HepG2 (cell line): Measurements from ENCODE around the gene WDR76. TPM values are rescaled to one million over a fixed set of nuclear protein-coding genes. Genes with fewer than 3 reads are reported as not detected.

Experiments
- ARNT2 ChIP-seq: sonication (generic); formaldehyde crosslinking; IDR thresholded peaks from 2 replicates; pipeline ENCODE4 v1.8.0; 2022; ENCODE audit warnings: mild to moderate bottlenecking, low read depth, missing genetic modification reagents, moderate library complexity
- ISX ChIP-seq: sonication (generic); formaldehyde crosslinking; conservative IDR thresholded peaks from 2 replicates; pipeline ENCODE4 v1.5.0; 2020; ENCODE audit warnings: missing genetic modification reagents
- KDM3A ChIP-seq: IDR thresholded peaks from 2 replicates; pipeline ENCODE4 v1.6.1; 2018; ENCODE audit warnings: low read depth, missing compliant biosample characterization
- SRSF1 ChIP-seq: fragments of 200-400 bp; formaldehyde crosslinking; optimal IDR thresholded peaks from 2 replicates; pipeline ENCODE3; 2017; ENCODE audit warnings: mild to moderate bottlenecking, low read depth, low read length, moderate library complexity
- SUZ12 ChIP-seq: fragments of 150-350 bp; IDR thresholded peaks from 2 replicates; pipeline ENCODE4 v1.6.1; 2014; ENCODE audit warnings: low read depth, low read length
- ZBTB21 ChIP-seq: sonication (generic); formaldehyde crosslinking; IDR thresholded peaks from 2 replicates; pipeline ENCODE4 v1.4.0; 2020; ENCODE audit warnings: missing genetic modification reagents
- ZFP36 ChIP-seq: fragments of 150-350 bp; IDR thresholded peaks from 2 replicates; pipeline ENCODE4 v1.6.1; 2018; ENCODE audit warnings: borderline replicate concordance, low read length, low read depth; ENCODE audit not compliant: partially characterized antibody
- ZNF446 ChIP-seq: sonication (generic); formaldehyde crosslinking; IDR thresholded peaks from 2 replicates; pipeline ENCODE4 v1.5.0; 2020; ENCODE audit warnings: mild to moderate bottlenecking, missing genetic modification reagents
- polyA plus RNA-seq, 8 experiments: library from polyadenylated mRNA; depleted of rRNA in 3 of 8; stranded (reverse) in 7 of 8; unstranded in 1 of 8; fragments of >200 nt; fragmentation: Illumina TruSeq in 4 of 8; extraction: Trizol in 4 of 8; gene quantifications; 2 replicates each; pipeline versions ENCODE4 v1.2.1 to v1.2.3, GENCODE V29; 2011 to 2016; ENCODE audit warnings: low read depth in 4 of 8, missing spikeins in 1 of 8, mixed read lengths in 1 of 8; ENCODE audit not compliant: insufficient read depth in 1 of 8
- total RNA-seq, 5 experiments: library from RNA; depleted of rRNA; stranded (reverse); fragments of >200 nt; fragmentation: Illumina TruSeq; extraction: Trizol; gene quantifications; 2 replicates each; pipeline ENCODE4 v1.2.3, GENCODE V29; 2016; ENCODE audit warnings: low read depth in 1 of 5
- TF ChIP-seq, protein P1 (sequence below): sonication (generic); formaldehyde crosslinking; IDR thresholded peaks from 2 replicates; pipeline ENCODE4 v1.4.0; 2020; ENCODE audit warnings: missing genetic modification reagents, borderline replicate concordance
- TF ChIP-seq, protein P2 (sequence below): sonication (generic); formaldehyde crosslinking; IDR thresholded peaks from 2 replicates; pipeline ENCODE4 v1.9.0; 2021; ENCODE audit warnings: missing genetic modification reagents, borderline replicate concordance
- TF ChIP-seq, protein P3 (sequence below): sonication (generic); formaldehyde crosslinking; IDR thresholded peaks from 2 replicates; pipeline ENCODE4 v1.4.0; 2020; ENCODE audit warnings: mild to moderate bottlenecking, missing genetic modification reagents
- TF ChIP-seq, protein P4 (sequence below): sonication (generic); formaldehyde crosslinking; IDR thresholded peaks from 2 replicates; pipeline ENCODE4 v1.4.0; 2020; ENCODE audit warnings: mild to moderate bottlenecking, missing genetic modification reagents
- TF ChIP-seq, protein P5 (sequence below): sonication (generic); formaldehyde crosslinking; IDR thresholded peaks from 2 replicates; pipeline ENCODE4 v1.5.1; 2020; ENCODE audit warnings: missing genetic modification reagents, mild to moderate bottlenecking, borderline replicate concordance

WDR76 gene
- total and polyA plus RNA-seq, 2 of the 13 experiments (the other 11 are each of a cell fraction or from before 2014, with no cell fraction given) = 1.1 to 9.7 TPM

DNA sequence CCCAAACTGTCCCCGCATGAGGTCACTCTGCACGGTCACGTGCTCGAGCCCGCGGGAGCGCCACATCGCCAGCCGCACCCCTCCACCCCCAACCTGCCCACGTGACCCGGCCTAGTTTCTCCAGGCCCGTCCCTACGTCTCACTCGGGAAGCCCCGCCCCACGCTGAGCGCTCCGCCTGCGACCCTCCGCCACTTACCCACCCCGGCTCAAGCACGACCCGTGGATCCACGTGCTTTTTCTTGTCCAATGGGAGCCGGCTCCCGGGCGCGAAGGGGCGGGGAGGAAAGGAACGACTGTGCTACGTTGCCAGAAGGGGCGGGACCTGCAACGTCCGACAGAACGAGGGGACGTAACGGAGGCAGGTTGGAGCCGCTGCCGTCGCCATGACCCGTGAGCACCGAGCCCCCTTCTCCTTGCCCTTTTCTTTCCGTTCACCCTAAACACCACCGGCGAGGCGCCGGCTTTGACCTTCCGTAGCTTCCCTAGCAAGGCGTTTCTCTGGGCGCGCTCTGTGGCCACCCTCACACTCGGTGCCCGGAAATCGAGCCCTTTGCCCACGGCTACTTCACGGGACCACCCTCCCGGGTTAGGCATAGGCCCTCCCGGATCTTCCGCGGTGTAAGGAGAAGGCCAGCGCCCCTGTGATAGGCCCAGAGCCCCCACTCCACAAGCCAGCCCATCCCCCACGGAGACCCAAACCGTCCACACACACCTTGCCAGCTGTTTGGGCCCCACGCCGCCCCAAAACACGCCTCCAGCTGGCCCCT is 34.6 kb upstream of the WDR76 start, which contains the start of gene SERF2 (continued):
- TF ChIP-seq, protein P1, sequence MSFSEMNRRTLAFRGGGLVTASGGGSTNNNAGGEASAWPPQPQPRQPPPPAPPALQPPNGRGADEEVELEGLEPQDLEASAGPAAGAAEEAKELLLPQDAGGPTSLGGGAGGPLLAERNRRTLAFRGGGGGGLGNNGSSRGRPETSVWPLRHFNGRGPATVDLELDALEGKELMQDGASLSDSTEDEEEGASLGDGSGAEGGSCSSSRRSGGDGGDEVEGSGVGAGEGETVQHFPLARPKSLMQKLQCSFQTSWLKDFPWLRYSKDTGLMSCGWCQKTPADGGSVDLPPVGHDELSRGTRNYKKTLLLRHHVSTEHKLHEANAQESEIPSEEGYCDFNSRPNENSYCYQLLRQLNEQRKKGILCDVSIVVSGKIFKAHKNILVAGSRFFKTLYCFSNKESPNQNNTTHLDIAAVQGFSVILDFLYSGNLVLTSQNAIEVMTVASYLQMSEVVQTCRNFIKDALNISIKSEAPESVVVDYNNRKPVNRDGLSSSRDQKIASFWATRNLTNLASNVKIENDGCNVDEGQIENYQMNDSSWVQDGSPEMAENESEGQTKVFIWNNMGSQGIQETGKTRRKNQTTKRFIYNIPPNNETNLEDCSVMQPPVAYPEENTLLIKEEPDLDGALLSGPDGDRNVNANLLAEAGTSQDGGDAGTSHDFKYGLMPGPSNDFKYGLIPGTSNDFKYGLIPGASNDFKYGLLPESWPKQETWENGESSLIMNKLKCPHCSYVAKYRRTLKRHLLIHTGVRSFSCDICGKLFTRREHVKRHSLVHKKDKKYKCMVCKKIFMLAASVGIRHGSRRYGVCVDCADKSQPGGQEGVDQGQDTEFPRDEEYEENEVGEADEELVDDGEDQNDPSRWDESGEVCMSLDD = peak; percentile 92; the same call in 1 of the 2 replicates
- TF ChIP-seq KDM3A (CRISPR knock-in tag) (0 out of 2 replicates have a peak, but pooled peaks have one; percentile 39), ZNF446 (CRISPR knock-in tag) (no peak), ZBTB21 (CRISPR knock-in tag) (no peak), ZFP36 (no peak), SRSF1 (peak; percentile 39), ISX (CRISPR knock-in tag) (no peak), SUZ12 (no peak), ARNT2 (CRISPR knock-in tag) (peak; percentile 80)
- TF ChIP-seq, protein P2, sequence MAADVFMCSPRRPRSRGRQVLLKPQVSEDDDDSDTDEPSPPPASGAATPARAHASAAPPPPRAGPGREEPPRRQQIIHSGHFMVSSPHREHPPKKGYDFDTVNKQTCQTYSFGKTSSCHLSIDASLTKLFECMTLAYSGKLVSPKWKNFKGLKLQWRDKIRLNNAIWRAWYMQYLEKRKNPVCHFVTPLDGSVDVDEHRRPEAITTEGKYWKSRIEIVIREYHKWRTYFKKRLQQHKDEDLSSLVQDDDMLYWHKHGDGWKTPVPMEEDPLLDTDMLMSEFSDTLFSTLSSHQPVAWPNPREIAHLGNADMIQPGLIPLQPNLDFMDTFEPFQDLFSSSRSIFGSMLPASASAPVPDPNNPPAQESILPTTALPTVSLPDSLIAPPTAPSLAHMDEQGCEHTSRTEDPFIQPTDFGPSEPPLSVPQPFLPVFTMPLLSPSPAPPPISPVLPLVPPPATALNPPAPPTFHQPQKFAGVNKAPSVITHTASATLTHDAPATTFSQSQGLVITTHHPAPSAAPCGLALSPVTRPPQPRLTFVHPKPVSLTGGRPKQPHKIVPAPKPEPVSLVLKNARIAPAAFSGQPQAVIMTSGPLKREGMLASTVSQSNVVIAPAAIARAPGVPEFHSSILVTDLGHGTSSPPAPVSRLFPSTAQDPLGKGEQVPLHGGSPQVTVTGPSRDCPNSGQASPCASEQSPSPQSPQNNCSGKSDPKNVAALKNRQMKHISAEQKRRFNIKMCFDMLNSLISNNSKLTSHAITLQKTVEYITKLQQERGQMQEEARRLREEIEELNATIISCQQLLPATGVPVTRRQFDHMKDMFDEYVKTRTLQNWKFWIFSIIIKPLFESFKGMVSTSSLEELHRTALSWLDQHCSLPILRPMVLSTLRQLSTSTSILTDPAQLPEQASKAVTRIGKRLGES (CRISPR knock-in tag) = no peak
- TF ChIP-seq, protein P3, sequence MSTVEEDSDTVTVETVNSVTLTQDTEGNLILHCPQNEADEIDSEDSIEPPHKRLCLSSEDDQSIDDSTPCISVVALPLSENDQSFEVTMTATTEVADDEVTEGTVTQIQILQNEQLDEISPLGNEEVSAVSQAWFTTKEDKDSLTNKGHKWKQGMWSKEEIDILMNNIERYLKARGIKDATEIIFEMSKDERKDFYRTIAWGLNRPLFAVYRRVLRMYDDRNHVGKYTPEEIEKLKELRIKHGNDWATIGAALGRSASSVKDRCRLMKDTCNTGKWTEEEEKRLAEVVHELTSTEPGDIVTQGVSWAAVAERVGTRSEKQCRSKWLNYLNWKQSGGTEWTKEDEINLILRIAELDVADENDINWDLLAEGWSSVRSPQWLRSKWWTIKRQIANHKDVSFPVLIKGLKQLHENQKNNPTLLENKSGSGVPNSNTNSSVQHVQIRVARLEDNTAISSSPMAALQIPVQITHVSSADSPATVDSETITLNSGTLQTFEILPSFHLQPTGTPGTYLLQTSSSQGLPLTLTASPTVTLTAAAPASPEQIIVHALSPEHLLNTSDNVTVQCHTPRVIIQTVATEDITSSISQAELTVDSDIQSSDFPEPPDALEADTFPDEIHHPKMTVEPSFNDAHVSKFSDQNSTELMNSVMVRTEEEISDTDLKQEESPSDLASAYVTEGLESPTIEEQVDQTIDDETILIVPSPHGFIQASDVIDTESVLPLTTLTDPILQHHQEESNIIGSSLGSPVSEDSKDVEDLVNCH (CRISPR knock-in tag) = no peak
- TF ChIP-seq, protein P4, sequence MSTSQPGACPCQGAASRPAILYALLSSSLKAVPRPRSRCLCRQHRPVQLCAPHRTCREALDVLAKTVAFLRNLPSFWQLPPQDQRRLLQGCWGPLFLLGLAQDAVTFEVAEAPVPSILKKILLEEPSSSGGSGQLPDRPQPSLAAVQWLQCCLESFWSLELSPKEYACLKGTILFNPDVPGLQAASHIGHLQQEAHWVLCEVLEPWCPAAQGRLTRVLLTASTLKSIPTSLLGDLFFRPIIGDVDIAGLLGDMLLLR (CRISPR knock-in tag) = no peak
- TF ChIP-seq, protein P5, sequence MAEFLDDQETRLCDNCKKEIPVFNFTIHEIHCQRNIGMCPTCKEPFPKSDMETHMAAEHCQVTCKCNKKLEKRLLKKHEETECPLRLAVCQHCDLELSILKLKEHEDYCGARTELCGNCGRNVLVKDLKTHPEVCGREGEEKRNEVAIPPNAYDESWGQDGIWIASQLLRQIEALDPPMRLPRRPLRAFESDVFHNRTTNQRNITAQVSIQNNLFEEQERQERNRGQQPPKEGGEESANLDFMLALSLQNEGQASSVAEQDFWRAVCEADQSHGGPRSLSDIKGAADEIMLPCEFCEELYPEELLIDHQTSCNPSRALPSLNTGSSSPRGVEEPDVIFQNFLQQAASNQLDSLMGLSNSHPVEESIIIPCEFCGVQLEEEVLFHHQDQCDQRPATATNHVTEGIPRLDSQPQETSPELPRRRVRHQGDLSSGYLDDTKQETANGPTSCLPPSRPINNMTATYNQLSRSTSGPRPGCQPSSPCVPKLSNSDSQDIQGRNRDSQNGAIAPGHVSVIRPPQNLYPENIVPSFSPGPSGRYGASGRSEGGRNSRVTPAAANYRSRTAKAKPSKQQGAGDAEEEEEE (CRISPR knock-in tag) = no peak
